HG02884 (cell line): ENCODE results near the gene PTER.

Source experiments
- ATAC-seq: cut with Tn5 transposase; IDR thresholded peaks from one replicate; pipeline ENCODE4 v1.9.1; 2021; ENCODE audit warnings: mild to moderate bottlenecking, moderate library complexity; ENCODE audit not compliant: unreplicated experiment

PTER gene

GRCh38 chr10:16536155-16536554 is 99.3 kb downstream of the PTER start:
- ATAC-seq, result no peak

- ATAC-seq, result no peak
Measured at GRCh38 chr10:16544099-16544498, 107.3 kb downstream of the PTER start.

- no peak for ATAC-seq
Measured at GRCh38 chr10:16544591-16544990, 107.8 kb downstream of the PTER start.

GRCh38 chr10:16545116-16545736 is 108.4 kb downstream of the PTER start:
- ATAC-seq, result no peak

- ATAC-seq, result no peak
Measured at GRCh38 chr10:16547973-16548372, 111.2 kb downstream of the PTER start.

GRCh38 chr10:16559236-16559773 is 122.5 kb downstream of the PTER start:
- no peak for ATAC-seq

GRCh38 chr10:16562891-16563290 is 126.1 kb downstream of the PTER start:
- ATAC-seq, result no peak
